ENCODE results near the gene KRT82.

GRCh38 chr12:52442600-52443061 lies 36.5 kb upstream of the KRT82 start:
- TF ChIP-seq POLR2A (IDR thresholded peaks at IDR 0.05) (no peak), CTCF (IDR thresholded peaks at IDR 0.05) (no peak)
